COLO668 (cell line): Measurements from ENCODE around the gene NUP210L.
A peak's percentile ranks its signal among the peaks of the same experiment; 100 is the strongest.

Experiments used
- DNase-seq: peaks from one replicate; lab custom pipeline; 2025; ENCODE audit not compliant: unreplicated experiment; lab: John Stamatoyannopoulos, UW

The NUP210L gene

DNA sequence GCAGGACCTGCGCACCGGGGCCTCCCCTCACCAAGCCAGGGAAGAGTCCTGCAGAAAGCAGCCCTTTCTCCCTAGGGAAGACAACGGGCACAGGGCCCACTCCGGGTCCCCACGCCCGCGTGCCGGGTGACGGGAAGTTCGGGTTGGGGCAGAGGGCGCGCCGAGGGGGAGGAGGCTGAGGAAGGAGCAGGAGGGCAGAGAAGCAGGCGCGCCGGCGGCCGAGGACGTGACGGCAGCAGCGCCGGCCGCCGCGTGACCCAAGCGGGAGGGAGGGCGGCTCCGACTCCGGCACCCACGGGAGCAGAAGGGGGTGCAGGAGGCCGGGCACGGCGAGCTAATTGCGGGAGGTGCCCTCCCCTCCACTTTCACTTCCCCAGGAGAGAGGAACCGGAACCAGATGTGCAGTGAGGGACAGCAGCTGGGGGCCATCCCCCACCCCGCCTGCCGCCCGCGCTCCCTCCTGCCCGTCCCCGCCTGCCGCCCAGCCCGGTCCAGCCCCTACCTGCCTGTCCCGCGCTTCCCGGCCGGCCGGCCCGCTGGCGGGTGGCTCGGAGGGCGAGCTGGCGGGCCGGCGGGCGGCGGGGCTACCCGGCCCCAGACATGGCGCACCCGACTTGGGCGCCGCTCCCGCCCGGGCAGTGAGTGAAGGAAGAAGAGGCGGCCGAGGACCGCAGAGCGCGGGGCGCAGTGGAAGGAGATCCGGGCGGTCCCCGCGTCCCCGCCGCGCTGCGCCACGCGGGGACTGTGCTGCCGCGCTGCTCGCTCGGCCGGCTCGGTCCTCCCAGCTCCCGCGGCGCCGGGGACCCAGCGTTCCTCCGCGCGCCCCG lies 208.9 kb downstream of the NUP210L start:
- DNase-seq = peak; percentile 82

DNA sequence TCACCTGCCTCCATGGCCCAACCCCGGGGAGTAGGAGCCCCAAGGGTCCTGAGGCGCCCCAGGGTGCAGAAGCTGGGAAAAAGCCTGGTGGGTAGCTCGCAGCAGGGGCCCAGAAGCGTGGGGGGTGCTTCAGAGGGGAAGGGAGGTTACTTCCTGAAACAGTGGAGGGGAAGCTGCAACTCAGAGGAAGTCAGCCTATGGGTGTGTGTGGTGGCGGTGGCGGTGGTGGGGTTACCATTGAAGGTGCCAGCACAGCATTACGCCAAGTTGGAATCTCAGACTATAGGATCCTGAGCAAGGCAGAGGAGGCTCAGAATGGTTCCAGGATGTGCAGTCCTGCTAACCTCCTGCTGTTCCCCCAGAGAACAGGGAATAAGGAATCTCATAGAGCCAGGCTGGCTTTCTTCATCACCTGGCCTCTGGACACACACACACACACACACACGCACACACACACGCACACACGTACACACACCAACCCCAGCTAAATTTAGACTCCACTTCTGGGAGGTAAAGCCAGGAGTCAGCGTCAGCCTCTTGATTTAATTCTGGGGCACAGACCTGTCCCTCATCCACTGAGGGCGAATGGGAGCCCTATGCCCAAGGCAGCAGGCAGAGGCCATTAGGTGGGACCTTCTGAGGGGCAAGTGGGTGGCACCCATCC lies 209.6 kb downstream of the NUP210L start:
- DNase-seq = peak; percentile 47

DNA sequence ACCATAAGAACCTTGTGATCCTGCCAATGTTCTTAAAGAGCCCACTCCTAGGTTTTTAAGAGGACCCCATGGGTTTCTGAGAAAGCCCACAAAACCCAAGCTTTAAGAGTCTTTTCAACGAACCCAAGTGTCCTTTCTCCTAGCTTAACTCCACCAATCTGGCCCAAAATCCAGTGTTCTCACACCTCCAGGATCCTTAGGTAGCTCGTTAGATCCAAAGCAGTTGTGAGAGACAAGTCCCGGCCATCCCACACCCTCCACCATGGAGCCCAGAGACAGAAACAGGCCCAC lies 210.1 kb downstream of the NUP210L start:
- DNase-seq = no peak

DNA sequence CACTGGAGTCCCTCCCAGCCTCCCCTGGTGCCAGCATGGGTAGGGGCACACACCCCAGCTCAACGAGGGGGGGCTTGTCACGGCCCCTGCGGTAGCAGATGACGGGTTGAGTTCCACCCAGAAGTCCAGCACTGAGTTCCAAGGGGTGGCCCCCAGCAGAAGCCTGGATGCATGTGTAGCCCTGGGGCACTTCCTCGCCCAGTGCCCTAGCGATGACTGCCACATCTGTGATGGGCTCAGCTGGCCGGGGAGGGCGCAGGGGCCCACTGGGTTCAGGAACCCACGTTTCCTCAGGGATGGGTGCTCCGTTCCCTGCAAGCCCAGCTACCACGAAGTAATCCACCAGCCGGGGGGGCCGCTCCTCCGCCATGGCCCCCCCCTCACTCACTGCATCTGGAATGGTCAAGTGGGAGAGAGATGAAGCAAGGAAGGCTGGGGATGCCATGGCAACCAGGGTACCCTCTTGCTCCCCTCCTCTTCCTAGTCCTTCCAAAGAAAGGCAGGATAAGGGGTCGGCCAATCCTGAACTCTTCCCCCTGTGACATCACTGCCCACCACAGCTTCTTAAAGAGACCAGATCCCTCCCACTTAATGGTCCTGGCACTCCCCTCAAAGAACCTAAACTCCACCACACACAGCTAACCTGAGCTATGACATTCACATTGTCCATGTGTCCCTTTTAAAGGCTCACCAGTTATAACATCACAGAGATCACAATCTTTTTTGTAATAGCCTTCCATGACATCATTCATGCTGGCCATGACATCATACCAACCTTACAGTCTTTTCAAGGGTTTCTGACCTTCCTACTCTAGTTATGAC lies 210.7 kb downstream of the NUP210L start:
- DNase-seq = no peak

DNA sequence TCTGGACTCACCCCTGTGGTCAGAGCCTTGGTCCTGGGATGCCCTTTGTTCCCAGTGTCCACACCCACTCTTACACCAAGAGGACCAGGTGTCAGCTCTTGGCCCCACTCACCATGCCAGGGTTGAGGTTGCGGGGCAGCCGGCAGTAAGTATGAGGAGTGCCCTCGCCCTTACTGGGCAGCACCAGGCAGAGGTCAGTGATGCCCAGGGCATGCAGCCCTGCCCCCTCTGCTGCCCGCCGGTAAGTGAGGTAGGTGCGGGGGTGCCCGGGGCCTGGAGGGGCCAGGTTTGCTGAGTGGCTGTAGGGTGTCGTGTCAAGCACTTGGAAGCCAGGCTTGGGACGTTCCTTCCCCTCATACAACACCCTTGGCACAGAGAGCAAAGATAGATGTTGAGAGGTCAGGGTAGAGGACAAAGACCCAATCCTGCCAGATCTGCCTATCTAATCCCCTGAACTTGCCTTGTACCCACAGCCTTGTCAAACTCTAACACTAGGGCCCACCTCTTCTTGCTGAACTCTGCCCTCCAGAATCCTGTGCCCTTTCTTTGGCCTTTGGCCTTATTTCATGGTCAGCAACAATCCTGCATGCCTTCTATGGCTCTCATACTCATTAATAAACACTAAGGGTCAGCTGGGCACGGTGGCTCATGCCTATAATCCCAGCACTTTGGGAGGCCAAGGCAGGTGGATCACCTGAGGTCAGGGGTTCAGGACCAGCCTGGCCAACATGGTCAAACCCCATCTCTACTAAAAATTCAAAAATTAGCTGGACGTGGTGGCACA lies 211.9 kb downstream of the NUP210L start:
- DNase-seq = no peak
